DMS53 treated with DMSO at 0.1 percent for 48 hours (cell line): ENCODE results near the gene OXLD1.

Source experiments
- DNase-seq: peaks from one replicate; lab custom pipeline; 2025; ENCODE audit not compliant: unreplicated experiment; lab: John Stamatoyannopoulos, UW

The OXLD1 gene

GRCh38 chr17:81666342-81667191, at the start of gene OXLD1, which contains the start of gene CCDC137:
OXLD1 (minus strand) TSS chr17:81666605; CDS start chr17:81666577, 28 bp downstream.
CCDC137 (plus strand) TSS chr17:81666737; CDS start chr17:81666767, 30 bp downstream.
- DNase-seq: peak; percentile 86

GRCh38 chr17:81715107-81715871, 48.9 kb upstream of the OXLD1 start:
- no peak for DNase-seq

GRCh38 chr17:81714412-81715106, 48.2 kb upstream of the OXLD1 start:
- no peak for DNase-seq

- no peak for DNase-seq
These were observed 47.4 kb upstream of the OXLD1 start for GRCh38 chr17:81713556-81714411.

- no peak for DNase-seq
These were observed 46.7 kb upstream of the OXLD1 start for GRCh38 chr17:81713004-81713555.

- DNase-seq: no peak
These were observed 46.1 kb upstream of the OXLD1 start for GRCh38 chr17:81712468-81713003.

GRCh38 chr17:81711814-81712467, 45.5 kb upstream of the OXLD1 start, which contains the start of gene SLC25A10:
SLC25A10 (plus strand) TSS chr17:81712284; CDS start chr17:81712427, 143 bp downstream.
- peak; percentile 73 for DNase-seq

- DNase-seq: peak; percentile 45
These were observed 44.3 kb upstream of the OXLD1 start for GRCh38 chr17:81710514-81711308.

- DNase-seq: no peak
These were observed 42.4 kb upstream of the OXLD1 start for GRCh38 chr17:81708739-81709185.

- DNase-seq: no peak
These were observed 41.6 kb upstream of the OXLD1 start for GRCh38 chr17:81707725-81708646.

- DNase-seq: no peak
These were observed 40.6 kb upstream of the OXLD1 start for GRCh38 chr17:81706757-81707624.

- DNase-seq: no peak
These were observed 39.8 kb upstream of the OXLD1 start for GRCh38 chr17:81706232-81706611.

GRCh38 chr17:81705518-81706231, 39.3 kb upstream of the OXLD1 start:
- no peak for DNase-seq

- DNase-seq: no peak
These were observed 37.6 kb upstream of the OXLD1 start for GRCh38 chr17:81703747-81704654.
